ENCODE data around the gene FNTB.
"Not testable (repeated sequence)": the region's sequence is repeated elsewhere in the genome, so short reads cannot be mapped to it uniquely, and the experiment has no call there.

FNTB gene

DNA sequence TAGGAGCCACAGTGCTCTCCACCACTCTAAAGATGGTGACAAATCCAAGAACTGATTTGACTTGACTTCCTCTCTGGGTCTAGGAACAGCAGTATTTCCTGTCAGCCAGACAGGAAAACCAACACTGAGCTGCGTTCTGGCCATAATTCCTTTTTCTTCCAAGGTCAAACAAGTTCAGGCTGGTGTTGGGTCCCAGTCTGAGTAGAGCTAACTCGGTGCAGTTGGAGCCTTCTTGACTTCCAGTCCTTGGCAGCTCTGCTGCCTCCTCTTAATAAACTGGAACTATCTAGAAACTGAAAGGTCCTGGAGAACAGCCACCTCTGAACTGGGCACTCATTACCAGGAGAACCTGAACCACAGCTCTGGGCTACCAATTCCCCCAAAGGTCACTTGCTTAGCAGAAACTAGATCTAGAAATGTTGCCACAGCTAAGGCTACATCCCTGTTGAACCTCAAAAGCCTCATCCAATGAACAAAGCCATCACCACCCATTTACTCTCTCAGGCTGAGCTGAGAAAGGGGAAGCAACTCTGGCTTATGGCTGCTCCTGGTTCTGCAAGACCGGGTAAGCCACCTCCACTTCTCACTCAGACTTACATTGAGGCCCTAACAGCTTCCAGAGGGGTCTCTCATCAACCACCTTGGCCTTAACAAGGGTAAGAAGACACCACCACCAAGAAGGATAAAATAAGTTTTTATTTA lies 87.9 kb downstream of the FNTB start:
- DNase-seq (ENCODE audit: insufficient read length, low spot score) (no peak), FAIRE-seq (no peak)
- TF ChIP-seq POLR2A (IDR thresholded peaks at IDR 0.05; ENCODE audit: low read depth, low read length): no peak

DNA sequence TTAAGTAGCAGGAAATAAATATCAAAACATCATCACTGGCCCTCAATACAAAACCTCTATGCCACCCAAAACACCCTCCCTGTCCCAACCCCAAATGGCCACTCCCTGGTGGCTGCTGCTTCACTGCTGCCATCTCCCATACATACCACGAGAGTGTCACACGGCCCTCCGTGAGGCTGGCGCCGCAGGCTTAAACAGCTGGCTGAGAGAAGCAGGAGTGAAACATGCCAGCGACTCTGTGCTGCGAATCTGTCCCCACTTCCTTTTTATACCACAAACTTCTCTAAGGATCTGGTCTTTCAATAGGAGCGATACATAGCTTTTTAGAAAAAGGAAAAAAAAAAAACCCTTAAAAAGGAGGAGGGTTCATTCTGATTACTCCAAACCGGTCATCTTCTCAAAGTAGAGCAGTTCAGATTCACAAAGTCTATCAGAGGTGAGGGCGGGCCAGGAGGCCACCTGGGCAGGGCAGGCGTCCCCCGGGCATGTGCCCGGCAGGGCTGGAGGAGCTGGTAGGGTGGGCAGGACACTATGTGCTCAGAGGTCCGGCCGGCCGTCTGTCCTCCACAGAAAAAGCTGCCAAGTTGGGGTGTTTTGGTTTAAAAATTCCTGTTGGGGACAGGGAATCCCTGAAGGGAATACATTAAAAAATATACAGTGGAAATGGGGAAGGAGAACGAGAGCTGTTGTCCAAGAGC lies 89.1 kb downstream of the FNTB start:
- DNase-seq (ENCODE audit: insufficient read length, low spot score) (no peak), FAIRE-seq (no peak)
- no peak for TF ChIP-seq POLR2A (IDR thresholded peaks at IDR 0.05; ENCODE audit: low read depth, low read length)

DNA sequence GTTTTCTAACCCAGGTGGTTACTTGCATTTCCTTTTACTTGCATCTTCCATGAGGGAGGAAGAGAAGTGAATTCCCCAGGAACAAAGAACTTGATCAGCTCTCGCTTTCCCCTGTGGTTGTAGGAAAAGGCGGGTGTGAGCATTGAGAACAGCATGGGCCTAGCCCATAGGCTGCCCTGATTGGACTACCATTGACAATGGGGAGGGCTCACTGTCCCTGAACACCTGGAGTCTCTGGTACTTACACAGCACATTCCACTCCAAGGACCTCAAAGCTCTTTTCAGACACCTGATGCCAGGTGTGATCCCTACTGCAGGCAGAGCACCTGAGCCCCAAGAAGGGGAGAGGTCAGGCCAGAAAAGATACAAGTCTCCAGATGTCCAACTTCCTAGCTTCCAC lies 90.6 kb downstream of the FNTB start:
- FAIRE-seq (no peak), DNase-seq (ENCODE audit: insufficient read length, low spot score) (no peak)
- no peak for TF ChIP-seq POLR2A (IDR thresholded peaks at IDR 0.05; ENCODE audit: low read depth, low read length)

DNA sequence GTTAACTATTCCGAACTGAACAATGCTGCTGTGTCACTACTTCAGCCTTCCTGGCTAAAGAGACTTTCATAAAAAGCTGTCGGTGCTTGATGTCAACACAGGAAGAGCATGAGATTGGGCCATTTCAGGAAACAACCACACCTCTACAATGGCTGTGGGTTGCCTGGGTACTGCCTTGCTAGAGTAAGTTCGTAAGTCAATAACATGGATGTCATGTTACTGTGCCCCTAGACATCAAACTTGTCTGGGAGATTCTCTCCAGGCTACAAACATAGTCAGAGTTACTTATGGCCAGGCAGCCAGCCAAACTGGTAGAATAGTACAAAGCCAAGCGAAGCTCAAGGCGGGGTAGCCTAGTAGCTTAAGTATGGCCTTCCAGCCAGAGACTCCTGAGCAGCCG lies 92.5 kb downstream of the FNTB start:
- DNase-seq (ENCODE audit: insufficient read length, low spot score) (no peak), FAIRE-seq (no peak)
- TF ChIP-seq POLR2A (IDR thresholded peaks at IDR 0.05; ENCODE audit: low read depth, low read length): no peak

DNA sequence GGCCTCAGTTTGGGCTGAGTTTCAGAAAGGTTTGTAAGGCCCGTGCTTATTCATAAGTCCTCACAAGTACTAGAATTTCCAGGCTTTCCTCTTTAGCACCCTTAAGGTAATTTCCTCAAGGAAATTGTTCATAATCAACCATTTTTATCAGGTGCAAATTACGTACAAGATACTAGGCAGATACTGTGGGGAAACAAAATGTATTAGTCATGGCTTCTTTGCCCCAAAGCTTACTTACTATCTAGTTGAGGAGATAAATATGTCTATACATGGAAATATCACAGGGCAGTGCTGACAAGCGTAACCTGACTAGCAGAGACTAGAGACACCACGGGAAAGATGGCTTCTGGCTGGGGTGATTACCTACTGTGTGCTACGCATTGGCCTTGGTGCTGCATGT lies 93.1 kb downstream of the FNTB start:
- TF ChIP-seq POLR2A (IDR thresholded peaks at IDR 0.05; ENCODE audit: low read depth, low read length): no peak
- FAIRE-seq (no peak), DNase-seq (ENCODE audit: insufficient read length, low spot score) (no peak)

DNA sequence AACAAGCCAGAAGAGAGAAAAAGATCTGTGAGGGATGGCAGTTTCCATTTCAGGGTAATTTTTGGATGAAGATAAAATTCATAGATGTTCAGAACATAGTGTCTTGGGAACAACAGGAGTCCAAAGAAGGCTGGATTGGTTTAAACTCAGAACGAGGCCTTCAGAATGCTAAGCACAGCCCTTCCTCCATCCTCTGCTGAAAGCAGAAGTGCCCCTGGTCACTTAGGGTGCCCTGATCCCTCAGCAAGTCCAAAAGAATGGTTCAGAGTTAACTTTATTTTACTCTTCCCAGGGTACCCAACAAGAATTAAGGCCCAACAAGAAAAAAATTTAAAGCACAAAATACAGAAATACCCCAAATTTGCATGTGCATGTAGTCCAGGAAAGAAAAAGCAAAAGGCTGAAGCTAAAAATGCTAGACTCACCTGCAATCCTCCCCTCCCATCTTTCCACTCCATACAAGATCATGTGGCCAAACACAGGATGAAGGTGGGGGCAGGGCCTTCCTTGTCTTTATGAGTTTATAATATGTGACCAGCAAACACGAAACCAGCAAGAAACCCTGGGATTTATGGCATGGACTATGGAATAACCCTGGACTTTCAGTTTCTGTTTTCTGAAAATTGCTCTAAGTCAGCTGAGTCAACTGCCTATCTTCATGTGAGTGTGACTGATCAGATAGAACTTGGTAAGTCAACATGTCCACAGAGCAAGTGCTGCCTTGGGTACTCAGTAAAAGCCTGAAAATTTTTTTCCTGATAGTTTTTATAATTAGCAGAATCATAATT lies 94.5 kb downstream of the FNTB start:
- DNase-seq (ENCODE audit: insufficient read length, low spot score) (no peak), FAIRE-seq (no peak)
- no peak for TF ChIP-seq POLR2A (IDR thresholded peaks at IDR 0.05; ENCODE audit: low read depth, low read length)

DNA sequence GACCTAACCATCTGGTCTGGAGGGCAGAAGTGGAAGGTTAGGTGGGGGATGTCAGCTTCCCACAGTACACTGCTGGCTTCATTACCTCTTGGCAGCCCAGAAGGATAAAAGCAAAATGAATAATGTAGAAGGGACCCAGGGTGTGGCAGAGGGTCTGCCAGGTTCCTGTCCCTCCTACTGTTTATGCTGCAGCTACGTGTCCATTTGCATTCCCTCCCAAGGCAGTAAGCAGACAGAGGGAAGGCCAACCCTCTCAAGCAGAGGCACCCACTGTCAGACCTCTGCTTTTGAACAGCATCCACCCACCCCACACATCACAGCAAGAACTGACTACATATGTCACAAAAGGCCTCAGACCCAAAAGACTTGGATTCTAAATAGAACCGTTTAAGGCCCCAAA lies 96.2 kb downstream of the FNTB start:
- no peak for TF ChIP-seq POLR2A (IDR thresholded peaks at IDR 0.05; ENCODE audit: low read depth, low read length)
- FAIRE-seq (no peak), DNase-seq (ENCODE audit: insufficient read length, low spot score) (no peak)

DNA sequence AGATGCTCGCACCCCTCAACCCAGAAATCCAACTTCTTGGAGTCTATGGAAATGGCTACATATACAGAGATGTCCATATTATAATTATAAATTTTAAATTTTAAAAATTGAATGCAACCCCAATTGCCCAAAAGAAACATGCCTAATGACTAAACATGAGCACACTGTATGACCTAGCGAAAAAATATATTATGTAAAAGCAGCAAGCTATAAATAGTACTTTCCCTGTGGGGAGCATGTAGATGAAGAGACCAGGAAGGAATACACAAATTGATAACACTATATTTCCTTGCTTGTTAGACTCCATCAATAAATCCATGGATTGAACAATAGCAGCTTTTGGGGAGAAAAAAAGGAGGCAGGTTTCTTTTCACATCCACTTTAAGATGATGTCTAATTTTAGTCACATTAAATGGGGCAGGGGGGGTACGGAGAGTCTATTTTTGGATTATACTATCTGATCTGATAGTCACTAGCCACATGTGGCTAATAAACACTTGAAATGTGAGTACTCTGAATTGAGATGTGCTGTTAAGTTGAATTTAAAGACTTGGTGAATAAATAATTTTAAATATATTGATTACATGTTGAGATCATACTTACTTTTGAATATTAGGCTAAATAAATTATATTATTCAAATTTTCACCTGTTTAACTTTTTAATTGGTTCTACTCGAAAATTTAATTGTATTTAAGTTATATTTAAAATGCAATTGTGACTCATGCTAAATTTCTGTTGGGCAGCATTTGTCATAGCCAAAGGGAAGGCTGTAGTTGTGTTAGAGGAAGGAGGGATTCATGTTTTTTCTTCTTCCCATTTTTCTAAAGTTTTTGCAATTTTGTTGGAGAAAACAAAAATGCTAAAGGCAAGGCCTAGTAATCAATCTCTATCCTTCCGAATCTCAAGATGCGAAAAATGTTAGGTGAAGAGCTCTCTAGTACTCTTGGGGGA lies 98.1 kb downstream of the FNTB start:
- FAIRE-seq (no peak), DNase-seq (ENCODE audit: insufficient read length, low spot score) (no peak)
- TF ChIP-seq POLR2A (IDR thresholded peaks at IDR 0.05; ENCODE audit: low read depth, low read length): no peak

DNA sequence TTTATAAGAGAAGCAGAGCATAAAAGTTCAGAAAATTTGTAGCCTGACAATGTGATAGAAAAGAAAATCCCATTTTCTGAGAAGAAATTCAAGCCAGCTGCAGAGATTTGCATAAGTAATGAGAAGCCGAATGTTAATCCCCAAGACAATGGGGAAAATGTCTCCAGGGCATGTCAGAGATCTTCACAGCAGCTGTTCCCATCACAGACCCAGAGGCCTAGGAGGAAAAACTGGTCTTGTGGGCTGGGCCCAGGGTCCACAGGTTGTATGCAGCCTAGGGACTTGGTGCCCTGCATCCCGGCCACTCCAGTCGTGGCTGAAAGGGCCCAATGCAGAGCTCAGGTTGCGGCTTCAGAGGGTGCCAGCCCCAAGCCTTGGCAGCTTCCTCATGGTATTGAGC lies 100.0 kb downstream of the FNTB start:
- not testable (repeated sequence) for DNase-seq (ENCODE audit: insufficient read length, low spot score); FAIRE-seq

DNA sequence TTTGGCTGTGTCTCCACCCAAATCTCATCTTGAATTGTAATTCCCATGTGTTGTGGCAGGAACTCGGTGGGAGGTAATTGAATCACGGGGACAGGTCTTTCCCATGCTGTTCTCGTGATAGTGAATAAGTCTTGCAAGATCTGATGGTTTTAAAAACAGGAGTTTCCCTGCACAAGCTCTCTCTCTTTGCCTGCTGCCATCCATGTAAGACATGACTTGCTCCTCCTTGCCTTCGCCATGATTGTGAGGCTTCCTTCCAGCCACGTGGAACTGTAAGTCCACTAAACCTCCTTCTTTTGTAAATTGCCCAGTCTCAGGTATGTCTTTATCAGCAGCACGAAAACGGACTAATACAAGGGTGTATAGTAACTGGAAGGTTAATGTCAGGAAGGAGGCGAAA lies 101.1 kb downstream of the FNTB start:
- not testable (repeated sequence) for DNase-seq (ENCODE audit: insufficient read length, low spot score); FAIRE-seq

DNA sequence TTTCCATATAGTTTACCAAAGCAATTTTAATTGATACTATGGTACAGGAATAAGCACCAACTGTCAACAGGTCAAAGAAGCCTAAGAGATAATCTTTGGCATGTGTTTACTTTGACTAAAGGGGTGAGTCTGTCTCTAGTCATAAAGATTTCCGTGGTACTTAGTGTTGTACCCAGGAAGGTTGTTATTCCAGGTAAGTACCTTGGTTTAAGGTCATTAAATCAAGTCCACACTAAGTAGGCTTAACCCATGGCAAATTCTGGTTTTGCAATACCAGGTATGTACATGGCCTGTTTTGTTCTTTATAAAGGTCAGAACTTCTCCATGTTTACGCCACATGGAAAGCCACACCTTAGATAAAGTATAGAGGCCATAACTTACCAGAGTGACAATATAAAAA lies 105.7 kb downstream of the FNTB start:
- peak; percentile 45 for FAIRE-seq
- no peak for DNase-seq (ENCODE audit: insufficient read length, low spot score)
- TF ChIP-seq POLR2A (IDR thresholded peaks at IDR 0.05; ENCODE audit: low read depth, low read length): no peak

DNA sequence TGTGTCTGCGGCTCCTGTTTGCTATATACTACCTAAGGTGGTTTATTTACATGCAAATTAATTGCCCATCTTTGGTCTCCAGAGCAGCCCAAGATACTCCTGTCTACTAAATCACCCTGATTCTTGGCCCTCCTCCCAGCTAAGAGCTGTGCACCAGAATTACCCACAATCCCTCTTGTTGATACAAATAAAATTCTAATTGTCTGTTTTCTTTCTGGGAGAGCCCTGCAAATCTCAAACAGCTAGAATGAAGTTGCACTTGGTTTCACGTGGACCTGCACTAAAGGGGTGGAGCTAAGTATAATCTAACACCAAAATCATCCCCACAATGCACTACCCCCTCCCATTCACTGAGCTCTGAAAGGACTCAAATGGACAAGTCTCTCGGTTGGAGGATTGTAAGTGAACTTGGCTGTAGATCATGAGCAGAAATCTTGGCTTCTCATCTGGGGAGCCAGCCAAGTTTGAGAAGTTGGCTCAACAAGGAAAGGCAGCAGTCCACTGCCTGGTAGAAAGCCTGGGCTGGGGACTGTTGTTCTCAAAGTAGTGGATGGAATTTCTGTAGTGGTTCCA lies 109.0 kb downstream of the FNTB start:
- peak; percentile 33 for FAIRE-seq
- TF ChIP-seq POLR2A (IDR thresholded peaks at IDR 0.05; ENCODE audit: low read depth, low read length): no peak
- no peak for DNase-seq (ENCODE audit: insufficient read length, low spot score)

DNA sequence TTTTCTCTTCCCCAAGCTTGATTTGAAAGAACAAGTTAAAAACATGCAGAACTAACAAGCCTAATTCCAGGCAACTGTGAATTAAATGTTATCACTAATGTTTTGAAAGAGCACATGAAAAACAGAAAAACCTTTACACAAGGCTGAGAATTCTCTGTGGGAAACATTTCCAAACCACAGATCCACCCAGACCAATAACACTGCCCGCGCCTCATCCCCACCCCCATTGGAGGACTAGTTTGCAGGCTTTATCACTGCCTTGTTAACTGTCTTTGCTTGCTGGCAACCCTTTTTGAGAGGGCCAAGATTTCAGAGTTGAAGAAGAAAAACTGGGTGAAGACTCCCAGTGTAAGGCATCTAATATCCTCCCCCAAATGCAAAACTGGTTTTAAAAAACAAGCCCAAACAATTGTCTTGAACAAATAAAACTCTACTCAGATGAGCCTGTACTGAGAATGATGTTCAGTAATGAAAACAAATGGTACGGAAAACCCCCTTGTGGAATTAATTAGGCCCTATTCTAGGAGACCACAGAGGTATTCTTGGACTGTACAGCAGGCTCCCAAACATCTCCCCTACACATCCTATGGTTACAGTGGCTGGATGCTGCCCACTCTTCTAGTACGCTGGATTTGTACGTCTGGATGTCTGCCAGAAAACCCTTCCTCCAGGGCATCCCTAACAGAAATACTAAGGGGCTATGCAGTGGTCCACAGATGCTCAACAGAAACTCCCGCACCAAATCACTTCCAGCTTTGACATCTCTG lies 109.8 kb downstream of the FNTB start:
- no peak for DNase-seq (ENCODE audit: insufficient read length, low spot score)
- no peak for FAIRE-seq
- no peak for TF ChIP-seq POLR2A (IDR thresholded peaks at IDR 0.05; ENCODE audit: low read depth, low read length)

All from H54 (cell line).